ENCODE results near the gene TGFBRAP1.

TGFBRAP1 gene

GRCh38 chr2:105261061-105261460, 68.5 kb downstream of the TGFBRAP1 start:
- no peak for TF ChIP-seq CTCF (IDR thresholded peaks at IDR 0.05; ENCODE audit: low read depth, low read length, missing control alignments)
- no peak overlapping the region for H3K4me3 ChIP-seq (ENCODE audit: low read depth, low read length)
- in situ Hi-C loops (cut with HindIII; ENCODE audit: low sequenced_read_pairs) = no loop called here
- peak; percentile 88 for DNase-seq (ENCODE audit: low read depth)

GRCh38 chr2:105258835-105259350, 70.6 kb downstream of the TGFBRAP1 start:
- DNase-seq (ENCODE audit: low read depth) = no peak
- TF ChIP-seq CTCF (IDR thresholded peaks at IDR 0.05; ENCODE audit: low read depth, low read length, missing control alignments) = no peak
- in situ Hi-C loops (cut with HindIII; ENCODE audit: low sequenced_read_pairs) = no loop called here
- H3K4me3 ChIP-seq (ENCODE audit: low read depth, low read length) = no peak overlapping the region

GRCh38 chr2:105257981-105258380, 71.6 kb downstream of the TGFBRAP1 start:
- no peak overlapping the region for H3K4me3 ChIP-seq (ENCODE audit: low read depth, low read length)
- DNase-seq (ENCODE audit: low read depth) = no peak
- in situ Hi-C loops (cut with HindIII; ENCODE audit: low sequenced_read_pairs) = no loop called here
- no peak for TF ChIP-seq CTCF (IDR thresholded peaks at IDR 0.05; ENCODE audit: low read depth, low read length, missing control alignments)

GRCh38 chr2:105256431-105257047, 73.0 kb downstream of the TGFBRAP1 start:
- in situ Hi-C loops (cut with HindIII; ENCODE audit: low sequenced_read_pairs) = no loop called here
- DNase-seq (ENCODE audit: low read depth) = no peak
- H3K4me3 ChIP-seq (ENCODE audit: low read depth, low read length) = no peak overlapping the region
- TF ChIP-seq CTCF (IDR thresholded peaks at IDR 0.05; ENCODE audit: low read depth, low read length, missing control alignments) = no peak

- in situ Hi-C loops (cut with HindIII; ENCODE audit: low sequenced_read_pairs) = no loop called here
- no peak for TF ChIP-seq CTCF (IDR thresholded peaks at IDR 0.05; ENCODE audit: low read depth, low read length, missing control alignments)
- no peak for DNase-seq (ENCODE audit: low read depth)
- no peak overlapping the region for H3K4me3 ChIP-seq (ENCODE audit: low read depth, low read length)
Observed at GRCh38 chr2:105255979-105256378, 73.6 kb downstream of the TGFBRAP1 start.

- in situ Hi-C loops (cut with HindIII; ENCODE audit: low sequenced_read_pairs) = no loop called here
- no peak for TF ChIP-seq CTCF (IDR thresholded peaks at IDR 0.05; ENCODE audit: low read depth, low read length, missing control alignments)
- no peak for DNase-seq (ENCODE audit: low read depth)
- H3K4me3 ChIP-seq (ENCODE audit: low read depth, low read length) = no peak overlapping the region
Observed at GRCh38 chr2:105254531-105255210, 74.9 kb downstream of the TGFBRAP1 start.
